ENCODE measurements around the gene OLIG2. TPM values are rescaled to one million over a fixed set of nuclear protein-coding genes. Genes with fewer than 3 reads are reported as not detected.

Gene OLIG2
- total RNA-seq, 2 experiments from 2014 or later = not detected

DNA sequence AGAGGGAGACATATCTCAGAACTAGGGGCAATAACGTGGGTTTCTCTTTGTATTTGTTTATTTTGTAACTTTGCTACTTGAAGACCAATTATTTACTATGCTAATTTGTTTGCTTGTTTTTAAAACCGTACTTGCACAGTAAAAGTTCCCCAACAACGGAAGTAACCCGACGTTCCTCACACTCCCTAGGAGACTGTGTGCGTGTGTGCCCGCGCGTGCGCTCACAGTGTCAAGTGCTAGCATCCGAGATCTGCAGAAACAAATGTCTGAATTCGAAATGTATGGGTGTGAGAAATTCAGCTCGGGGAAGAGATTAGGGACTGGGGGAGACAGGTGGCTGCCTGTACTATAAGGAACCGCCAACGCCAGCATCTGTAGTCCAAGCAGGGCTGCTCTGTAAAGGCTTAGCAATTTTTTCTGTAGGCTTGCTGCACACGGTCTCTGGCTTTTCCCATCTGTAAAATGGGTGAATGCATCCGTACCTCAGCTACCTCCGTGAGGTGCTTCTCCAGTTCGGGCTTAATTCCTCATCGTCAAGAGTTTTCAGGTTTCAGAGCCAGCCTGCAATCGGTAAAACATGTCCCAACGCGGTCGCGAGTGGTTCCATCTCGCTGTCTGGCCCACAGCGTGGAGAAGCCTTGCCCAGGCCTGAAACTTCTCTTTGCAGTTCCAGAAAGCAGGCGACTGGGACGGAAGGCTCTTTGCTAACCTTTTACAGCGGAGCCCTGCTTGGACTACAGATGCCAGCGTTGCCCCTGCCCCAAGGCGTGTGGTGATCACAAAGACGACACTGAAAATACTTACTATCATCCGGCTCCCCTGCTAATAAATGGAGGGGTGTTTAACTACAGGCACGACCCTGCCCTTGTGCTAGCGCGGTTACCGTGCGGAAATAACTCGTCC lies 1.3 kb upstream of the OLIG2 start:
- Histone ChIP-seq H3K36me3 (ENCODE audit: insufficient read depth, low read length) (no peaks in the 10 kb centered on the region), H3K4me1 (ENCODE audit: insufficient read depth, low read length) (peaks cover 83% of the 10 kb centered on the region), H3K27me3 (ENCODE audit: control insufficient read depth in 1 of 2, insufficient read depth in 2 of 2, low read length in 2 of 2) (peaks cover 92 to 96% of the 10 kb centered on the region in 2 experiments), H3K27ac (ENCODE audit: low read depth in 1 of 2, low read length in 2 of 2) (no peak overlapping the region), H3K4me3 (ENCODE audit: low read length) (no peak overlapping the region), H3K9me3 (ENCODE audit: control insufficient read depth in 1 of 2, insufficient read depth in 1 of 2, low read length in 2 of 2) (peaks cover 0 to 46% of the 10 kb centered on the region in 2 experiments)
- DNase-seq (peak in 2 of 14 experiments; percentile 38 to 42), ATAC-seq (ENCODE audit: poor library complexity) (no peak)
- peaks cover 67% of the 10 kb centered on the region for H3K4me1 Mint-ChIP-seq (ENCODE audit: low read depth)
- H3K36me3 Mint-ChIP-seq (ENCODE audit: low read depth) = no peaks in the 10 kb centered on the region
- ChIA-PET POLR2A (no interaction called here), CTCF (no interaction called here)
- H3K27ac Mint-ChIP-seq = no peak overlapping the region
- TF ChIP-seq, protein P1, sequence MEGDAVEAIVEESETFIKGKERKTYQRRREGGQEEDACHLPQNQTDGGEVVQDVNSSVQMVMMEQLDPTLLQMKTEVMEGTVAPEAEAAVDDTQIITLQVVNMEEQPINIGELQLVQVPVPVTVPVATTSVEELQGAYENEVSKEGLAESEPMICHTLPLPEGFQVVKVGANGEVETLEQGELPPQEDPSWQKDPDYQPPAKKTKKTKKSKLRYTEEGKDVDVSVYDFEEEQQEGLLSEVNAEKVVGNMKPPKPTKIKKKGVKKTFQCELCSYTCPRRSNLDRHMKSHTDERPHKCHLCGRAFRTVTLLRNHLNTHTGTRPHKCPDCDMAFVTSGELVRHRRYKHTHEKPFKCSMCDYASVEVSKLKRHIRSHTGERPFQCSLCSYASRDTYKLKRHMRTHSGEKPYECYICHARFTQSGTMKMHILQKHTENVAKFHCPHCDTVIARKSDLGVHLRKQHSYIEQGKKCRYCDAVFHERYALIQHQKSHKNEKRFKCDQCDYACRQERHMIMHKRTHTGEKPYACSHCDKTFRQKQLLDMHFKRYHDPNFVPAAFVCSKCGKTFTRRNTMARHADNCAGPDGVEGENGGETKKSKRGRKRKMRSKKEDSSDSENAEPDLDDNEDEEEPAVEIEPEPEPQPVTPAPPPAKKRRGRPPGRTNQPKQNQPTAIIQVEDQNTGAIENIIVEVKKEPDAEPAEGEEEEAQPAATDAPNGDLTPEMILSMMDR (IDR thresholded peaks at IDR 0.05) = no peak
- intact Hi-C loops (cut with DNase I, micrococcal nuclease) = no loop called here
- H3K4me3 Mint-ChIP-seq = peak overlapping the region; percentile 66
- H3K9me3 Mint-ChIP-seq = no peaks in the 10 kb centered on the region
- peaks cover 86% of the 10 kb centered on the region for H3K27me3 Mint-ChIP-seq

DNA sequence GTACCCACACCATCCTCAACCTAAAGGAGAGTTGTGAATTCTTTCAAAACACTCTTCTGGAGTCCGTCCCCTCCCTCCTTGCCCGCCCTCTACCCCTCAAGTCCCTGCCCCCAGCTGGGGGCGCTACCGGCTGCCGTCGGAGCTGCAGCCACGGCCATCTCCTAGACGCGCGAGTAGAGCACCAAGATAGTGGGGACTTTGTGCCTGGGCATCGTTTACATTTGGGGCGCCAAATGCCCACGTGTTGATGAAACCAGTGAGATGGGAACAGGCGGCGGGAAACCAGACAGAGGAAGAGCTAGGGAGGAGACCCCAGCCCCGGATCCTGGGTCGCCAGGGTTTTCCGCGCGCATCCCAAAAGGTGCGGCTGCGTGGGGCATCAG lies 638 bp upstream of the OLIG2 start:
- Histone ChIP-seq H3K27me3 (ENCODE audit: control insufficient read depth in 1 of 2, insufficient read depth in 2 of 2, low read length in 2 of 2) (peaks cover 92 to 96% of the 10 kb centered on the region in 2 experiments), H3K4me3 (ENCODE audit: low read length) (no peak overlapping the region), H3K4me1 (ENCODE audit: insufficient read depth, low read length) (peaks cover 80% of the 10 kb centered on the region), H3K27ac (ENCODE audit: low read depth in 1 of 2, low read length in 2 of 2) (no peak overlapping the region), H3K9me3 (ENCODE audit: control insufficient read depth in 1 of 2, insufficient read depth in 1 of 2, low read length in 2 of 2) (peaks cover 0 to 53% of the 10 kb centered on the region in 2 experiments), H3K36me3 (ENCODE audit: insufficient read depth, low read length) (no peaks in the 10 kb centered on the region)
- ChIA-PET CTCF (no interaction called here), POLR2A (no interaction called here)
- TF ChIP-seq, protein P1 (IDR thresholded peaks at IDR 0.05) = no peak
- H3K4me3 Mint-ChIP-seq = no peak overlapping the region
- peak in 1 of 14 experiments; percentile 20 for DNase-seq
- peaks cover 68% of the 10 kb centered on the region for H3K4me1 Mint-ChIP-seq (ENCODE audit: low read depth)
- H3K9me3 Mint-ChIP-seq = no peaks in the 10 kb centered on the region
- no peak for ATAC-seq (ENCODE audit: poor library complexity)
- intact Hi-C loops (cut with DNase I, micrococcal nuclease) = no loop called here
- H3K27ac Mint-ChIP-seq = no peak overlapping the region
- H3K27me3 Mint-ChIP-seq = peaks cover 89% of the 10 kb centered on the region
- no peaks in the 10 kb centered on the region for H3K36me3 Mint-ChIP-seq (ENCODE audit: low read depth)

DNA sequence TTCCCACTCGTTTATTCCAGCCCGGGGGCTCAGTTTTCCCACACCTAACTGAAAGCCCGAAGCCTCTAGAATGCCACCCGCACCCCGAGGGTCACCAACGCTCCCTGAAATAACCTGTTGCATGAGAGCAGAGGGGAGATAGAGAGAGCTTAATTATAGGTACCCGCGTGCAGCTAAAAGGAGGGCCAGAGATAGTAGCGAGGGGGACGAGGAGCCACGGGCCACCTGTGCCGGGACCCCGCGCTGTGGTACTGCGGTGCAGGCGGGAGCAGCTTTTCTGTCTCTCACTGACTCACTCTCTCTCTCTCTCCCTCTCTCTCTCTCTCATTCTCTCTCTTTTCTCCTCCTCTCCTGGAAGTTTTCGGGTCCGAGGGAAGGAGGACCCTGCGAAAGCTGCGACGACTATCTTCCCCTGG lies 716 bp downstream of the OLIG2 start:
- DNase-seq (no peak), ATAC-seq (ENCODE audit: poor library complexity) (no peak)
- peaks cover 62% of the 10 kb centered on the region for H3K4me1 Mint-ChIP-seq (ENCODE audit: low read depth)
- peaks cover 67% of the 10 kb centered on the region for H3K4me1 ChIP-seq (ENCODE audit: insufficient read depth, low read length)
- H3K9me3 ChIP-seq (ENCODE audit: control insufficient read depth in 1 of 2, insufficient read depth in 1 of 2, low read length in 2 of 2) = peaks cover 0 to 61% of the 10 kb centered on the region in 2 experiments
- CTCF ChIA-PET = no interaction called here
- H3K27me3 ChIP-seq (ENCODE audit: control insufficient read depth in 1 of 2, insufficient read depth in 2 of 2, low read length in 2 of 2) = peaks cover 87 to 98% of the 10 kb centered on the region in 2 experiments
- POLR2A ChIA-PET = no interaction called here
- H3K4me3 Mint-ChIP-seq = peak overlapping the region; percentile 70
- H3K27ac ChIP-seq (ENCODE audit: low read depth in 1 of 2, low read length in 2 of 2) = no peak overlapping the region
- TF ChIP-seq, protein P1 (IDR thresholded peaks at IDR 0.05) = no peak
- no peak overlapping the region for H3K27ac Mint-ChIP-seq
- H3K4me3 ChIP-seq (ENCODE audit: low read length) = no peak overlapping the region
- no peaks in the 10 kb centered on the region for H3K36me3 ChIP-seq (ENCODE audit: insufficient read depth, low read length)
- intact Hi-C loops (cut with DNase I, micrococcal nuclease) = no loop called here
- peaks cover 89% of the 10 kb centered on the region for H3K27me3 Mint-ChIP-seq
- no peaks in the 10 kb centered on the region for H3K36me3 Mint-ChIP-seq (ENCODE audit: low read depth)
- H3K9me3 Mint-ChIP-seq = no peaks in the 10 kb centered on the region

Data from CD4-positive, alpha-beta T cell (primary cell).